ENCODE data around the gene ZC3H7B. TPM values are rescaled to one million over a fixed set of nuclear protein-coding genes. Genes with fewer than 3 reads are reported as not detected.

Gene ZC3H7B
- total RNA-seq, 1 donor from 2014 or later = 58.2 TPM

DNA sequence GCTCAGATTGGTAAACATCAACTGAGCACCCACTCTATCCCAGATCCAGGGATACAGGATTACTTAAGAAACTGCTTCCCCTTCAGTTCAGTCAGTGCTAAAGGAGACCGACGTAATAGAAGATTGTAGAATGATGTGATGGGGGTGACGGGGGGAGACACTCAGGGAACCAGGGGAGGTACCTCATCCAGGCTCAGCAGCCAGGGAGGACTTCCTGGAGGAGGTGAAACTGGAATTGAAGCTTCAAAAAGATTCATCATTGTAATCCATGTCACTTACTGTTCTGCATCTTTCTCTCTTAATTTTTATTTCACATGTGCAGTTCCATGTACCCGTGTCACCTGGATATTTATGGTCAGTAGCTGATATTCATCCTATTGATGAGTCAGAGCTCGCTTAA, 61.3 kb downstream of the ZC3H7B start:
- no peaks in the 10 kb centered on the region for H3K4me1 Mint-ChIP-seq
- no peaks in the 10 kb centered on the region for H3K9me3 Mint-ChIP-seq
- H3K27ac Mint-ChIP-seq = no peak overlapping the region
- CTCF ChIA-PET = no interaction called here
- H3K36me3 Mint-ChIP-seq (ENCODE audit: low read depth) = peaks cover 17% of the 10 kb centered on the region
- H3K4me3 Mint-ChIP-seq = no peak overlapping the region
- intact Hi-C loops (cut with micrococcal nuclease) = no loop called here
- POLR2A ChIA-PET = no interaction called here
- TF ChIP-seq, protein P1, sequence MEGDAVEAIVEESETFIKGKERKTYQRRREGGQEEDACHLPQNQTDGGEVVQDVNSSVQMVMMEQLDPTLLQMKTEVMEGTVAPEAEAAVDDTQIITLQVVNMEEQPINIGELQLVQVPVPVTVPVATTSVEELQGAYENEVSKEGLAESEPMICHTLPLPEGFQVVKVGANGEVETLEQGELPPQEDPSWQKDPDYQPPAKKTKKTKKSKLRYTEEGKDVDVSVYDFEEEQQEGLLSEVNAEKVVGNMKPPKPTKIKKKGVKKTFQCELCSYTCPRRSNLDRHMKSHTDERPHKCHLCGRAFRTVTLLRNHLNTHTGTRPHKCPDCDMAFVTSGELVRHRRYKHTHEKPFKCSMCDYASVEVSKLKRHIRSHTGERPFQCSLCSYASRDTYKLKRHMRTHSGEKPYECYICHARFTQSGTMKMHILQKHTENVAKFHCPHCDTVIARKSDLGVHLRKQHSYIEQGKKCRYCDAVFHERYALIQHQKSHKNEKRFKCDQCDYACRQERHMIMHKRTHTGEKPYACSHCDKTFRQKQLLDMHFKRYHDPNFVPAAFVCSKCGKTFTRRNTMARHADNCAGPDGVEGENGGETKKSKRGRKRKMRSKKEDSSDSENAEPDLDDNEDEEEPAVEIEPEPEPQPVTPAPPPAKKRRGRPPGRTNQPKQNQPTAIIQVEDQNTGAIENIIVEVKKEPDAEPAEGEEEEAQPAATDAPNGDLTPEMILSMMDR (IDR thresholded peaks at IDR 0.05) = no peak
- peaks cover 4% of the 10 kb centered on the region for H3K27me3 Mint-ChIP-seq
- ATAC-seq (ENCODE audit: low read depth) = no peak
- no peak for DNase-seq

DNA sequence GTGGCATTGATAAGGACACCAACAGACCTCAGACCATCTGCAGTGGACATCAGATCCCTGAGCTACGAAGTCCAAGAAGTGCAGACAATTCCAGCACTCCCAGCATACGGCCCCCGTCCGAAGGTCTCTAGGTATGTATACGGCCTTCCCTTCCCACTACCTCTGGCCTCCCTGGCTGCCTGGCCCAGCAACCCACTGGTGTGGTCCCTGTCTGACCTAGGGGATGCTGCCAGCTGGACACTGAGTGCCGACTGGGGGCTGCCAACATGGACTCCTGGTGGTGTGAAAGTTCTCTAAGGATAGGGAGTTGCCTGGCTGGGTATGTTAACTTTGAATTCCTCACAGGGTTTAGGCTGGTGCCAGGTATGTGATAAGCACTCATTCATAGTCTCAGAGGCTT, 62.9 kb downstream of the ZC3H7B start:
- TF ChIP-seq, protein P1 (IDR thresholded peaks at IDR 0.05) = no peak
- H3K27me3 Mint-ChIP-seq = peaks cover 8% of the 10 kb centered on the region
- H3K36me3 Mint-ChIP-seq (ENCODE audit: low read depth) = peaks cover 4% of the 10 kb centered on the region
- ChIA-PET CTCF (no interaction called here), POLR2A (no interaction called here)
- H3K4me3 Mint-ChIP-seq = no peak overlapping the region
- DNase-seq (no peak), ATAC-seq (ENCODE audit: low read depth) (no peak)
- no peak overlapping the region for H3K27ac Mint-ChIP-seq
- intact Hi-C loops (cut with micrococcal nuclease) = no loop called here
- no peaks in the 10 kb centered on the region for H3K4me1 Mint-ChIP-seq
- H3K9me3 Mint-ChIP-seq = no peaks in the 10 kb centered on the region

DNA sequence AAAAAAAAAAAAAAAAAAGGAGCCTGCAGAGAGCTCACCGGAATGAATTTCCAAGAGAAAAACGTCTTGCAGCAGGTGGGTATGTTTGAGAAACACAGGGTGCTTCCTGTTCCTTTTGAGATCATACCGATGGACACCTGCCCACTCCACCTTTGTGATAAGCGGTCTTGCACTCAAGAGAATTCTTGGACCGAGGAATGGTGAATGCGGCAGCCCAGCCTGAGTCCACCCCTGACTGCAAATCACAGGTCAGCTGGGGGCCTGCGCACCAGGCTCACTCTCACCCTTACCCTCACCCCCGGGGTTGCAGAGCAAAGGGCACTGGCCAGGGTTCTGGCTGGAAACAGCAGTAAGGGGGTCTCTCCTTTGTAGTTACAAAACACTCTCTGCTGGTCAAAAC, 63.6 kb downstream of the ZC3H7B start:
- no peak overlapping the region for H3K4me3 Mint-ChIP-seq
- no peak overlapping the region for H3K27ac Mint-ChIP-seq
- ChIA-PET CTCF (no interaction called here), POLR2A (no interaction called here)
- intact Hi-C loops (cut with micrococcal nuclease) = no loop called here
- H3K36me3 Mint-ChIP-seq (ENCODE audit: low read depth) = no peaks in the 10 kb centered on the region
- DNase-seq = no peak
- TF ChIP-seq, protein P1 (IDR thresholded peaks at IDR 0.05) = no peak
- peaks cover 8% of the 10 kb centered on the region for H3K27me3 Mint-ChIP-seq
- H3K4me1 Mint-ChIP-seq = no peaks in the 10 kb centered on the region
- H3K9me3 Mint-ChIP-seq = no peaks in the 10 kb centered on the region
- ATAC-seq (ENCODE audit: low read depth) = no peak

DNA sequence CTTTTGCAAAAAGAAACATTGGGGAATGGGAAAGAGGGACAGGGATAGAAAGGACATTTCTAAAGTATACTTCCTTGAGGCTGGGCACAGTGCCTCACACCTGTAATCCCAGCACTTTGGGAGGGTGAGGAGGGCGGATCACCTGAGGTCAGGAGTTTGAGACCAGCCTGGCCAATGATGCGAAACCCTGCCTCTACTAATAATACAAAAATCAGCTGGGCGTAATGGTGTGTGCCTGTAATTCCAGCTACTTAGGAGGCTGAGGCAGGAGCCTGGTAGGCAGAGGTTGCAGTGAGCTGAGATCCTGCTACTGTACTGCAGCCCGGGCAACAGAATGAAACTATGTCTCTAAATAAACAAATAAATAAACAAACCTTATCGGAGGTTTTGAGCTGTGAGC, 64.1 kb downstream of the ZC3H7B start:
- intact Hi-C loops (cut with micrococcal nuclease) = no loop called here
- no peak overlapping the region for H3K4me3 Mint-ChIP-seq
- POLR2A ChIA-PET = interaction anchor here (0.7 kb wide), 1 partner anchor 80 kb away, joined by 3 read pairs; no protein-coding TSS in a partner anchor
- no peaks in the 10 kb centered on the region for H3K4me1 Mint-ChIP-seq
- H3K27me3 Mint-ChIP-seq = peaks cover 8% of the 10 kb centered on the region
- CTCF ChIA-PET = no interaction called here
- DNase-seq (no peak), ATAC-seq (ENCODE audit: low read depth) (no peak)
- no peaks in the 10 kb centered on the region for H3K36me3 Mint-ChIP-seq (ENCODE audit: low read depth)
- H3K9me3 Mint-ChIP-seq = no peaks in the 10 kb centered on the region
- no peak overlapping the region for H3K27ac Mint-ChIP-seq
- TF ChIP-seq, protein P1 (IDR thresholded peaks at IDR 0.05) = no peak

DNA sequence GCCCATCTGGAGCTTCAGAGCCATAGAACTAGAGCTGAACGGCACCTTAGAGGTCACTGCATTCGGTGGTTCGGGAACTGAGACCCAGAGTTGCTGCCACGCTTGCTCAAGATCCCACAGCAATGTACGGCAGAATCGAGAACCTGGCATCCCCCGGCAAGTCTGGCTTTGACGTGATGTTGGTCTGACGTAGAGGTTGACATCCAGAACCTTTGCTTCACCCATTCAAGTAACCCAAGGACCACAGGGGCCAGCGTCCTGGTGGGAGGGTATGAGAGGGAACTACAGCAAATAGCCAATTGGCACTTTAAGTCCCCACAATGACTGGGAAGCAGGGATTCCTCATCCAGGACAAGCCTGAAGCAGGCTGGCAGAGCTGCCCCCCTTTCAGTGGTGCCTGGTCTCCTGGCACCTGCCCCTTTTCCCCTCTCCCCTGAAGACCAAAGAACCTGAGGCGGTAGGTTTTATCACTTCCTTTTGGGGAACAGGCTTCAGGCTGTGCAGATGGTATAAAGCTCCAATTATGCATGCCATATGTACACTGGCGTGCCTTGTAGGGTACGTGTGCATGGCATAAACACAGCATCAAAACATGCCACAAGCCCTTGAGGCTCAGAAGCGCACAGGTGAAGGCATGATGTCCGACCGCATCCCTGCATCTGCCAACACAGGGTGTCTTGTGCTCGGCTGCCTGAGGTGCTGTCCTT, 65.2 kb downstream of the ZC3H7B start:
- Mint-ChIP-seq H3K4me3 (no peak overlapping the region), H3K4me1 (no peaks in the 10 kb centered on the region), H3K27ac (no peak overlapping the region), H3K36me3 (ENCODE audit: low read depth) (no peaks in the 10 kb centered on the region), H3K9me3 (no peaks in the 10 kb centered on the region), H3K27me3 (peaks cover 8% of the 10 kb centered on the region)
- ATAC-seq (ENCODE audit: low read depth) (no peak), DNase-seq (no peak)
- CTCF ChIA-PET = no interaction called here
- POLR2A ChIA-PET = interaction anchor here (0.5 to 0.7 kb wide), 3 partner anchors 7 to 203 kb away, joined by 3 to 8 read pairs (median 3); no protein-coding TSS in a partner anchor
- intact Hi-C loops (cut with micrococcal nuclease) = no loop called here
- TF ChIP-seq, protein P1 (IDR thresholded peaks at IDR 0.05) = no peak
